ENCODE measurements around the gene PRR3. TPM values are rescaled to one million over a fixed set of nuclear protein-coding genes. Genes with fewer than 3 reads are reported as not detected.
A peak's percentile ranks its signal among the peaks of the same experiment; 100 is the strongest.

The PRR3 gene
- total RNA-seq, 1 experiment from 2014 or later = 13.1 TPM

GRCh38 chr6:30556066-30556905 is 809 bp upstream of the PRR3 start, which contains the start of gene GNL1 (continued):
- TF ChIP-seq ZNF281 (CRISPR knock-in tag; IDR thresholded peaks at IDR 0.05) (peak; percentile 63; the same call in 1 of the 2 replicates), ZNF532 (CRISPR knock-in tag; IDR thresholded peaks at IDR 0.05; ENCODE audit: borderline replicate concordance) (no peak), IRF1 (CRISPR knock-in tag; IDR thresholded peaks at IDR 0.05) (no peak), ZBTB21 (CRISPR knock-in tag; IDR thresholded peaks at IDR 0.05; ENCODE audit: borderline replicate concordance) (no peak), ESRRA (CRISPR knock-in tag; IDR thresholded peaks at IDR 0.05; ENCODE audit: borderline replicate concordance) (peak; percentile 74; the same call in 1 of the 2 replicates), FOXK1 (CRISPR knock-in tag; IDR thresholded peaks at IDR 0.05) (0 out of 2 replicates have a peak, but pooled peaks have one; percentile 35), USF1 (CRISPR knock-in tag; IDR thresholded peaks at IDR 0.05) (peak; percentile 7; the same call in 1 of the 2 replicates), NR3C1 (CRISPR knock-in tag; conservative IDR thresholded peaks at IDR 0.05; ENCODE audit: low read depth) (no peak), FOXP4 (CRISPR knock-in tag; IDR thresholded peaks at IDR 0.05) (0 out of 2 replicates have a peak, but pooled peaks have one; percentile 45), ZNF138 (CRISPR knock-in tag; conservative IDR thresholded peaks at IDR 0.05) (no peak), ZNF219 (CRISPR knock-in tag; IDR thresholded peaks at IDR 0.05; ENCODE audit: borderline replicate concordance) (no peak), ZNF423 (CRISPR knock-in tag; IDR thresholded peaks at IDR 0.05) (peak; percentile 46; the same call in 1 of the 2 replicates), ZNF317 (CRISPR knock-in tag; IDR thresholded peaks at IDR 0.05; ENCODE audit: borderline replicate concordance, low read depth) (no peak), E2F5 (CRISPR knock-in tag; IDR thresholded peaks at IDR 0.05) (0 out of 2 replicates have a peak, but pooled peaks have one; percentile 44), GRHL2 (CRISPR knock-in tag; IDR thresholded peaks at IDR 0.05; ENCODE audit: insufficient replicate concordance, severe bottlenecking) (no peak), SMAD4 (CRISPR knock-in tag; IDR thresholded peaks at IDR 0.05) (no peak), ZNF232 (CRISPR knock-in tag; IDR thresholded peaks at IDR 0.05) (no peak; the same call in 1 of the 2 replicates), GABPB1 (CRISPR knock-in tag; IDR thresholded peaks at IDR 0.05) (peak; percentile 87), ATF2 (CRISPR knock-in tag; IDR thresholded peaks at IDR 0.05; ENCODE audit: borderline replicate concordance, low read depth) (peak; percentile 70; the same call in 1 of the 2 replicates), HMGXB4 (CRISPR knock-in tag; IDR thresholded peaks at IDR 0.05) (peak; percentile 19; the same call in 1 of the 2 replicates), FOXP1 (CRISPR knock-in tag; IDR thresholded peaks at IDR 0.05; ENCODE audit: borderline replicate concordance) (0 out of 2 replicates have a peak, but pooled peaks have one; percentile 55), CBFB (CRISPR knock-in tag; IDR thresholded peaks at IDR 0.05; ENCODE audit: low read depth) (no peak)
